Activated CD4-positive, alpha-beta T cell treated with anti-CD3 and anti-CD28 coated beads, Interleukin-2, Interleukin-4, amounts not matched to agents 100 ng/mL and 50 ng/mL, durations not matched to agents 16 hours and 8 hours (primary cell): Measurements from ENCODE around the gene UBE2E1.
"Not testable (repeated sequence)": the region's sequence is repeated elsewhere in the genome, so short reads cannot be mapped to it uniquely, and the experiment has no call there.

Source experiments
- DNase-seq: peaks from one replicate; pipeline ENCODE4 v3.0.0-alpha.2; 2020; ENCODE audit warnings: low spot score

Gene UBE2E1

GRCh38 chr3:23856286-23856685 is 50.5 kb downstream of the UBE2E1 start:
- DNase-seq = no peak

GRCh38 chr3:23859012-23859743 is 53.4 kb downstream of the UBE2E1 start:
- DNase-seq = no peak

- no peak for DNase-seq
Observed at GRCh38 chr3:23859839-23860382, 54.2 kb downstream of the UBE2E1 start.

- no peak for DNase-seq
Observed at GRCh38 chr3:23861689-23862088, 55.9 kb downstream of the UBE2E1 start.

- DNase-seq = no peak
Observed at GRCh38 chr3:23863060-23863459, 57.3 kb downstream of the UBE2E1 start.

GRCh38 chr3:23864931-23865330 is 59.2 kb downstream of the UBE2E1 start:
- no peak for DNase-seq

- no peak for DNase-seq
Observed at GRCh38 chr3:23865595-23866396, 60.0 kb downstream of the UBE2E1 start.

- no peak for DNase-seq
Observed at GRCh38 chr3:23867400-23867799, 61.6 kb downstream of the UBE2E1 start.

- DNase-seq = no peak
Observed at GRCh38 chr3:23867838-23868237, 62.1 kb downstream of the UBE2E1 start.

- DNase-seq = no peak
Observed at GRCh38 chr3:23869977-23870662, 64.4 kb downstream of the UBE2E1 start.

GRCh38 chr3:23870663-23871043 is 64.9 kb downstream of the UBE2E1 start:
- DNase-seq = not testable (repeated sequence)

GRCh38 chr3:23871361-23871760 is 65.6 kb downstream of the UBE2E1 start:
- not testable (repeated sequence) for DNase-seq

- no peak for DNase-seq
Observed at GRCh38 chr3:23872330-23872729, 66.6 kb downstream of the UBE2E1 start.

- DNase-seq = no peak
Observed at GRCh38 chr3:23873941-23874340, 68.2 kb downstream of the UBE2E1 start.

GRCh38 chr3:23874359-23875112 is 68.8 kb downstream of the UBE2E1 start:
- no peak for DNase-seq

- no peak for DNase-seq
Observed at GRCh38 chr3:23875113-23875725, 69.5 kb downstream of the UBE2E1 start.

GRCh38 chr3:23876923-23877322 is 71.2 kb downstream of the UBE2E1 start:
- DNase-seq = no peak

- no peak for DNase-seq
Observed at GRCh38 chr3:23877329-23877980, 71.7 kb downstream of the UBE2E1 start.

- no peak for DNase-seq
Observed at GRCh38 chr3:23879485-23879884, 73.7 kb downstream of the UBE2E1 start.

GRCh38 chr3:23880703-23881339 is 75.1 kb downstream of the UBE2E1 start:
- DNase-seq = no peak
